DMS53 (cell line): ENCODE data around the gene SLC7A10.

ENCODE experiments used
- DNase-seq: peaks from one replicate; lab custom pipeline; 2025; lab: John Stamatoyannopoulos, UW

The SLC7A10 gene

GRCh38 chr19:33254245-33254824 is 28.7 kb upstream of the SLC7A10 start:
- DNase-seq, result no peak

GRCh38 chr19:33252971-33253370 is 27.3 kb upstream of the SLC7A10 start:
- no peak for DNase-seq

GRCh38 chr19:33252418-33252962 is 26.8 kb upstream of the SLC7A10 start:
- DNase-seq, result no peak

GRCh38 chr19:33251526-33252090 is 26.0 kb upstream of the SLC7A10 start:
- DNase-seq, result no peak

GRCh38 chr19:33251076-33251475 is 25.4 kb upstream of the SLC7A10 start:
- DNase-seq, result no peak

- DNase-seq, result no peak
Observed at GRCh38 chr19:33250500-33250899, 24.9 kb upstream of the SLC7A10 start.

GRCh38 chr19:33249740-33250366 is 24.2 kb upstream of the SLC7A10 start:
- DNase-seq, result no peak

- DNase-seq, result peak; percentile 68
Observed at GRCh38 chr19:33248954-33249613, 23.4 kb upstream of the SLC7A10 start.

- no peak for DNase-seq
Observed at GRCh38 chr19:33248553-33248953, 22.9 kb upstream of the SLC7A10 start.

GRCh38 chr19:33248104-33248503 is 22.5 kb upstream of the SLC7A10 start:
- peak; percentile 23 for DNase-seq

GRCh38 chr19:33247441-33247819 is 21.8 kb upstream of the SLC7A10 start:
- no peak for DNase-seq

GRCh38 chr19:33246709-33247440 is 21.2 kb upstream of the SLC7A10 start:
- no peak for DNase-seq

GRCh38 chr19:33245948-33246708 is 20.5 kb upstream of the SLC7A10 start:
- peak; percentile 47 for DNase-seq

- DNase-seq, result no peak
Observed at GRCh38 chr19:33242911-33243310, 17.3 kb upstream of the SLC7A10 start.

GRCh38 chr19:33242131-33242530 is 16.5 kb upstream of the SLC7A10 start:
- no peak for DNase-seq

GRCh38 chr19:33241530-33242101 is 16.0 kb upstream of the SLC7A10 start:
- peak; percentile 56 for DNase-seq

GRCh38 chr19:33241091-33241529 is 15.5 kb upstream of the SLC7A10 start:
- DNase-seq, result no peak

GRCh38 chr19:33240181-33240771 is 14.6 kb upstream of the SLC7A10 start:
- DNase-seq, result no peak

- no peak for DNase-seq
Observed at GRCh38 chr19:33239223-33239975, 13.7 kb upstream of the SLC7A10 start.
